Measurements from ENCODE around the gene NPAS3.

DNA sequence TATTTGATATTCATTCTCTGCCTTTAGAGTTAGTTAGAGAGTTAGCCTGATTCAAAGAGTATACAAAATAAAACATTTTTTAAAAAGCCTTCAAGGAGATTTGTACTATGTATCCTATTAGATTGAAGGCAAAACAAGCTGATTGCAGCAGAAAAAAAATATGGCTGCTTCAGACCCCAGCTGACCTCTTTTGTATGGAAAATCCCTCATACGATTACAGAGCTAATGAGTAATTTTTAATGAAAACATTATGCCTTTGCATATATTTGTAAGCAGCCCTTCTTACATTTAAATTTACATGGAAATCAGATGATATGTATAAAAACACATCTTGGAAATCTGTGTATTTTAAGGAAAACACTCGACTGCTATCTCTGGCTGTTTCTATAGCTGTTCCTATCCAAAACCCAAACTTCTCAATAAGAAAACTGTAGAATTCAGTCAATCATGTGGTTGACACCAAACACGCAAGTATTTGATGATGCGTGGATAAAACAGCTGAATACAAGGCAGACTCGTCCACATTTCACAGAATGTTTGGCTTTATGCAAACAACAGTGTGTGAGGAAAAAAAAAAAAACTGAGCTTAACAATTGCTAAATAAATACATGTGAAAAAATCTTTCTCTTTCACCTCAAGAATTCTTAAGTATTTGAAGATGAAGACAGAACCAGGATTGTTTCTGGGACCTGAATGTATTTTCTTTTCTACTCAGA is 736.9 kb downstream of the NPAS3 start:
- TF ChIP-seq, protein P1, sequence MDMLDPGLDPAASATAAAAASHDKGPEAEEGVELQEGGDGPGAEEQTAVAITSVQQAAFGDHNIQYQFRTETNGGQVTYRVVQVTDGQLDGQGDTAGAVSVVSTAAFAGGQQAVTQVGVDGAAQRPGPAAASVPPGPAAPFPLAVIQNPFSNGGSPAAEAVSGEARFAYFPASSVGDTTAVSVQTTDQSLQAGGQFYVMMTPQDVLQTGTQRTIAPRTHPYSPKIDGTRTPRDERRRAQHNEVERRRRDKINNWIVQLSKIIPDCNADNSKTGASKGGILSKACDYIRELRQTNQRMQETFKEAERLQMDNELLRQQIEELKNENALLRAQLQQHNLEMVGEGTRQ (IDR thresholded peaks at IDR 0.05; ENCODE audit: low read length), result no peak
- TF ChIP-seq SUZ12 (IDR thresholded peaks at IDR 0.05; ENCODE audit: low read length) (no peak), RFX5 (IDR thresholded peaks at IDR 0.05; ENCODE audit: borderline replicate concordance, low read depth, low read length) (no peak), JUND (IDR thresholded peaks at IDR 0.05; ENCODE audit: low read length) (no peak)

Measured in H1 (cell line).